ENCODE measurements around the gene CARS1. TPM values are rescaled to one million over a fixed set of nuclear protein-coding genes. Genes with fewer than 3 reads are reported as not detected.
"Not testable (repeated sequence)": the region's sequence is repeated elsewhere in the genome, so short reads cannot be mapped to it uniquely, and the experiment has no call there.

The CARS1 gene
- total RNA-seq, 1 donor from 2014 or later, result 84.1 TPM

GRCh38 chr11:3090096-3090901 lies 33.1 kb upstream of the CARS1 start:
- intact Hi-C loops (cut with micrococcal nuclease), result loop anchor here (2.0 kb wide), 1 partner anchor 197 kb away; no protein-coding TSS in a partner anchor

- intact Hi-C loops (cut with micrococcal nuclease), result loop anchor here (2.0 kb wide), 1 partner anchor 197 kb away; no protein-coding TSS in a partner anchor
These were observed 32.2 kb upstream of the CARS1 start for GRCh38 chr11:3089236-3090061.

- intact Hi-C loops (cut with micrococcal nuclease), result no loop called here
These were observed 31.6 kb upstream of the CARS1 start for GRCh38 chr11:3088806-3089205.

GRCh38 chr11:3087821-3088800 lies 30.9 kb upstream of the CARS1 start:
- intact Hi-C loops (cut with micrococcal nuclease), result no loop called here

GRCh38 chr11:3087373-3087772 lies 30.1 kb upstream of the CARS1 start:
- intact Hi-C loops (cut with micrococcal nuclease), result no loop called here

- intact Hi-C loops (cut with micrococcal nuclease), result no loop called here
These were observed 29.5 kb upstream of the CARS1 start for GRCh38 chr11:3086671-3087150.

GRCh38 chr11:3086114-3086513 lies 28.9 kb upstream of the CARS1 start:
- intact Hi-C loops (cut with micrococcal nuclease), result no loop called here

GRCh38 chr11:3085052-3085451 lies 27.8 kb upstream of the CARS1 start:
- intact Hi-C loops (cut with micrococcal nuclease), result no loop called here

GRCh38 chr11:3083321-3083720 lies 26.1 kb upstream of the CARS1 start:
- intact Hi-C loops (cut with micrococcal nuclease), result no loop called here

GRCh38 chr11:3081386-3081751 lies 24.1 kb upstream of the CARS1 start:
- intact Hi-C loops (cut with micrococcal nuclease), result no loop called here

- intact Hi-C loops (cut with micrococcal nuclease), result no loop called here
These were observed 23.6 kb upstream of the CARS1 start for GRCh38 chr11:3080733-3081385.

- intact Hi-C loops (cut with micrococcal nuclease), result no loop called here
These were observed 22.9 kb upstream of the CARS1 start for GRCh38 chr11:3080104-3080503.

GRCh38 chr11:3077846-3078440 lies 20.7 kb upstream of the CARS1 start:
- intact Hi-C loops (cut with micrococcal nuclease), result no loop called here

- intact Hi-C loops (cut with micrococcal nuclease), result no loop called here
These were observed 20.1 kb upstream of the CARS1 start for GRCh38 chr11:3077189-3077836.

GRCh38 chr11:3074912-3075589 lies 17.8 kb upstream of the CARS1 start:
- intact Hi-C loops (cut with micrococcal nuclease), result no loop called here

- intact Hi-C loops (cut with micrococcal nuclease), result no loop called here
These were observed 15.8 kb upstream of the CARS1 start for GRCh38 chr11:3073029-3073435.

- intact Hi-C loops (cut with micrococcal nuclease), result no loop called here
These were observed 12.2 kb upstream of the CARS1 start for GRCh38 chr11:3069425-3069824.

- intact Hi-C loops (cut with micrococcal nuclease), result not testable (repeated sequence)
These were observed 9.1 kb upstream of the CARS1 start for GRCh38 chr11:3066308-3066707.

- intact Hi-C loops (cut with micrococcal nuclease), result not testable (repeated sequence)
These were observed 7.5 kb upstream of the CARS1 start for GRCh38 chr11:3064709-3065108.

All from T-helper 1 cell treated with Interleukin-12 subunit alpha and Interleukin-12 subunit beta and Interleukin-4 antibody, amounts not matched to agents 30 ng/mL and 1 ng/mL, for 36 hours (primary cell).